HG02884 (cell line): ENCODE results near the gene UBTD1.
"Not testable (repeated sequence)": the region's sequence is repeated elsewhere in the genome, so short reads cannot be mapped to it uniquely, and the experiment has no call there.

Experiments used
- ATAC-seq: cut with Tn5 transposase; IDR thresholded peaks from one replicate; pipeline ENCODE4 v1.9.1; 2021; ENCODE audit warnings: mild to moderate bottlenecking, moderate library complexity; ENCODE audit not compliant: unreplicated experiment

Gene UBTD1

GRCh38 chr10:97498841-97499560 is at the start of gene UBTD1:
TSS of gene UBTD1 (plus strand) at chr10:97498924. CDS start at chr10:97499204, 280 bp downstream.
- no peak for ATAC-seq

GRCh38 chr10:97450828-97451227 is 47.9 kb upstream of the UBTD1 start:
- ATAC-seq: no peak

GRCh38 chr10:97451605-97452004 is 47.1 kb upstream of the UBTD1 start:
- no peak for ATAC-seq

GRCh38 chr10:97452352-97452751 is 46.4 kb upstream of the UBTD1 start:
- no peak for ATAC-seq

GRCh38 chr10:97454330-97455036 is 44.2 kb upstream of the UBTD1 start:
- ATAC-seq: no peak

GRCh38 chr10:97456034-97456685 is 42.6 kb upstream of the UBTD1 start:
- ATAC-seq: no peak

- no peak for ATAC-seq
Measured at GRCh38 chr10:97456686-97457065, 42.0 kb upstream of the UBTD1 start.

- no peak for ATAC-seq
Measured at GRCh38 chr10:97459111-97459510, 39.6 kb upstream of the UBTD1 start.

GRCh38 chr10:97459933-97460332 is 38.8 kb upstream of the UBTD1 start:
- ATAC-seq: no peak

GRCh38 chr10:97462309-97462708 is 36.4 kb upstream of the UBTD1 start:
- ATAC-seq: no peak

GRCh38 chr10:97463363-97464132 is 35.2 kb upstream of the UBTD1 start:
- ATAC-seq: no peak

GRCh38 chr10:97464226-97464625 is 34.5 kb upstream of the UBTD1 start:
- ATAC-seq: no peak

GRCh38 chr10:97465982-97466381 is 32.7 kb upstream of the UBTD1 start:
- no peak for ATAC-seq

- ATAC-seq: no peak
Measured at GRCh38 chr10:97466755-97467154, 32.0 kb upstream of the UBTD1 start.

- no peak for ATAC-seq
Measured at GRCh38 chr10:97468162-97468561, 30.6 kb upstream of the UBTD1 start.

GRCh38 chr10:97468781-97469180 is 29.9 kb upstream of the UBTD1 start:
- not testable (repeated sequence) for ATAC-seq

- ATAC-seq: no peak
Measured at GRCh38 chr10:97474918-97475317, 23.8 kb upstream of the UBTD1 start.

- ATAC-seq: no peak
Measured at GRCh38 chr10:97475936-97476594, 22.7 kb upstream of the UBTD1 start.

- not testable (repeated sequence) for ATAC-seq
Measured at GRCh38 chr10:97479410-97479809, 19.3 kb upstream of the UBTD1 start.

- no peak for ATAC-seq
Measured at GRCh38 chr10:97479939-97480338, 18.8 kb upstream of the UBTD1 start.

GRCh38 chr10:97481071-97481470 is 17.7 kb upstream of the UBTD1 start:
- ATAC-seq: no peak
